ENCODE results near the gene ZBTB42.

Gene ZBTB42

DNA sequence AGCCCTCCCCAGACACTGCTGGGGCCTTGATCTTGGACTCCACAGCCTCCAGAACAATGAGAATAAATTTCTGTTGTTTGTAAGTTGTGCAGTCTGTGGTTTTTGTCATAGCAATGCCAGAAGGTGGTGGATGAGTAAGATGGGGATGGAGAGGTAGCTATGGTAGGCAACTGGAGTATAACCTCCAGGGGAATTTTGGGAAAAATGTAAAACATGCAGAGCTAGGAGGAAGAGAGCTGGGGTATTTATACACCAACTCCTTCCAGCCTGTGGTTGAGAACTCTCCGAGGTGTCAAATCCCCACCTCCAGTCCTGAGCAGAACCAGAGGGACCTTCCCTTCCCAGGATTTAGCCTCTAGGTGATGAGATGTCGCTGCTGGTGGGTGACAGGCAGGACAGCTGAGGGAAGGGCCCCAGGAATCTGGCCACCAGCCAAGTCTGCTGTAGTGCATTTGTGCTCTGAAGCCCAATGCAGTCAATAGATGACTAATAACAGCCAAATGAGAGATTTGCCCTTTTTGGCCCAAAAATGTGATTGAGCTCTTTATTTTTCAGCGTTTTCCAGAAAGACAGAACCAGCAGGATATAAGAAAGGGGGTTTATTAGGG lies 45.0 kb downstream of the ZBTB42 start:
- DNase-seq: no peak

- DNase-seq: no peak
These were observed 51.4 kb downstream of the ZBTB42 start for GRCh38 chr14:104852280-104852663.

All from femur (tissue), 1 donor.